ENCODE data around the gene TBRG4. TPM values are rescaled to one million over a fixed set of nuclear protein-coding genes. Genes with fewer than 3 reads are reported as not detected.
A peak's percentile ranks its signal among the peaks of the same experiment; 100 is the strongest.
"Not testable (repeated sequence)": the region's sequence is repeated elsewhere in the genome, so short reads cannot be mapped to it uniquely, and the experiment has no call there.

The TBRG4 gene
- polyA plus RNA-seq, 1 donor from 2014 or later, result 50.5 TPM

GRCh38 chr7:45114926-45115325 lies 3.4 kb upstream of the TBRG4 start:
- H3K4me1 Mint-ChIP-seq, result peaks cover 9 to 15% (median 13%) of the 10 kb centered on the region in 3 donors
- no peak overlapping the region for H3K27ac Mint-ChIP-seq
- H3K4me3 Mint-ChIP-seq, result no peak overlapping the region
- no peaks in the 10 kb centered on the region for H3K9me3 Mint-ChIP-seq
- peaks cover 4% of the 10 kb centered on the region for H3K36me3 Mint-ChIP-seq
- no peaks in the 10 kb centered on the region for H3K27me3 Mint-ChIP-seq

DNA sequence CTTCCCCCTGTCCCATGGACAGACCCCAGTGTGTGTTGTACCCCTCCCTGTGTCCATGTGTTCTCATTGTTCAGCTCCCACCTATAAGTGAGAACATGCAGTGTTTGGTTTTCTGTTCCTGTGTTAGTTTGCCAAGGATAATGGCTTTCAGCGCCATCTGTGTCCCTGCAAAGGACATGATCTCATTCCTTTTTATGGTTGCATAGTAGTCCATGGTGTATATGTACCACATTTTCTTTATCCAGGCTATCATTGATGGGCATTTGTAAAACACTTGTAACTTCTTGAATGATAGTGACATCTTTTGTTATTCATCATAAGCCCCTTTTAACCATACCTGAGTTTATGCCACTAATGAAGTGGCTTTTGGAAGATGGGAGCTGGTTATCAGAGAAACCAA lies 2.8 kb upstream of the TBRG4 start:
- peaks cover 10 to 16% (median 14%) of the 10 kb centered on the region in 3 donors for H3K4me1 Mint-ChIP-seq
- H3K9me3 Mint-ChIP-seq, H3K27ac Mint-ChIP-seq, H3K36me3 Mint-ChIP-seq, H3K27me3 Mint-ChIP-seq: not testable (repeated sequence)
- peak overlapping the region in 2 of 4 donors; percentile 5 to 17 for H3K4me3 Mint-ChIP-seq

- H3K27ac Mint-ChIP-seq, result peak overlapping the region; percentile 83 to 88 (median 86)
- no peaks in the 10 kb centered on the region for H3K27me3 Mint-ChIP-seq
- H3K9me3 Mint-ChIP-seq, result no peaks in the 10 kb centered on the region
- H3K4me1 Mint-ChIP-seq, result peaks cover 15 to 26% (median 19%) of the 10 kb centered on the region in 3 donors
- peak overlapping the region; percentile 67 to 99 (median 88) for H3K4me3 Mint-ChIP-seq
- H3K36me3 Mint-ChIP-seq, result peaks cover 4% of the 10 kb centered on the region
These were observed 1.2 kb upstream of the TBRG4 start for GRCh38 chr7:45112648-45113047.

DNA sequence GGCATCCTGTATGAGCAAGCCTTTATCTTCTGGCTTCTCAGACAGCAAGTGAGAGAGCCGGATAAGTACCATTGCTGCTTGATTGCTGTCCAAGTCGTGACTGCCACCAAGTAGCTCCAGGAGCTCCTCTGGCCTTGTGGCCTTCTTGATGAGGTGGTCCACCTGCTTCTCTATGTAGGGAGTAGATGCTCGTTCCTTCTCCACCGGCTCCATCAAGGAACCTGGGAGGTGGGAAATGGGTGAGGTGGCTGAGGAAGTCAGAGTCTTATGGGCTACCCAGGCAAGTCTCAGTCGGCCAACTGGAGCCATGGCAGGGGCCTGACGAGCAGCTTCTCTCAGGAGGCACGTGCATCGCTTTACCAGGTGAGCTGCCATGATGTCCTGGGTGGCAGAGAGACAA lies 2.6 kb downstream of the TBRG4 start:
- peak overlapping the region in 2 of 4 donors; percentile 30 to 43 for H3K4me3 Mint-ChIP-seq
- H3K4me1 Mint-ChIP-seq, result peaks cover 18 to 30% (median 25%) of the 10 kb centered on the region in 3 donors

DNA sequence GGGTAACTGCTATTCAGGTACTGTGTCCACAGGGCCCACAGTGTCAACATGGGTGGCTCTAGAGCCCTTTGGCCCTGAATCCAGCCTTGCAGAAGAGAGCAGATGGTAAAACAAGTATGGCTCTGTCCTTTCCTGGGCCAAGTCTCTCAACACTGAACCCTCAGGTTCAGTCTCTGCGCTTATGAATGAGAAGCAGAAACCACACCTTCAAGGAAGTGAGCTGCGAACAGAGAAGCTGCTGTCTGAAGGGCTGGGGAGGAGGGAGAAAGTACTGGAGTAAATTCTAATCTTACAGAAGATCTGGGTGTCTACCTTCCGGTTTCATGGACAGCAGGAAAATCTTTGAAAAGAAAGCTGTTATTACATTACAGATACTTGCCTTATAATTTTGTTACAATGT lies 4.1 kb downstream of the TBRG4 start:
- H3K4me1 Mint-ChIP-seq, result peaks cover 18 to 28% (median 20%) of the 10 kb centered on the region in 3 donors
- no peaks in the 10 kb centered on the region for H3K27me3 Mint-ChIP-seq
- peak overlapping the region in 2 of 3 donors; percentile 53 to 65 for H3K27ac Mint-ChIP-seq
- H3K4me3 Mint-ChIP-seq, result no peak overlapping the region
- H3K9me3 Mint-ChIP-seq, result no peaks in the 10 kb centered on the region
- peaks cover 2% of the 10 kb centered on the region for H3K36me3 Mint-ChIP-seq

More for the DNA sequence above, 2.6 kb downstream of the TBRG4 start:
- no peaks in the 10 kb centered on the region for H3K9me3 Mint-ChIP-seq
- no peaks in the 10 kb centered on the region for H3K27me3 Mint-ChIP-seq
- H3K36me3 Mint-ChIP-seq, result peaks cover 4% of the 10 kb centered on the region
- H3K27ac Mint-ChIP-seq, result no peak overlapping the region

DNA sequence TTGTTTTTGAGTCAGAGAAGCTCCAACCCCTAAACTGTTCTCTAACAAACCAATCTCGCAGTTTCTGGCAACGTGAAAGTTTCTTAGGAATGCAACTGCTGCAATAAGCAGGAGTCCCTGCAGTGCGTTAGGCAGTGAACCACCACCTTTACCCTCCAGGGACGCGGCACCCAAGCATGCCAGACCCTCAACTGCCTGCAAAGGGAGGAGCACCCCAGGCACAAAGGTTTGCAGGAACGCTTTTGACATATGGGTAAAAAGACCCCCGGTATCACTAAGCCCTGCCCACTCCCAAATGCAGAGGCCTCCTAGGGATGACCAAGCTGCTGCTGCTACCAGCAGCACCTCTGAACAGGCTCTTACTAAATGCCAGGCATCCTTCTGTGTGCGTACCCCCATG lies 4.7 kb downstream of the TBRG4 start:
- Mint-ChIP-seq H3K4me3 (no peak overlapping the region), H3K4me1 (peaks cover 18 to 27% (median 19%) of the 10 kb centered on the region in 3 donors), H3K9me3 (no peaks in the 10 kb centered on the region), H3K27me3 (no peaks in the 10 kb centered on the region), H3K27ac (no peak overlapping the region), H3K36me3 (peaks cover 2% of the 10 kb centered on the region)

- Mint-ChIP-seq H3K36me3 (no peaks in the 10 kb centered on the region), H3K27ac (no peak overlapping the region)
These were observed 5.8 kb downstream of the TBRG4 start for GRCh38 chr7:45105588-45106188.

GRCh38 chr7:45104844-45105587 lies 6.5 kb downstream of the TBRG4 start:
- Mint-ChIP-seq H3K27me3 (no peaks in the 10 kb centered on the region), H3K4me1 (peaks cover 10 to 18% (median 10%) of the 10 kb centered on the region in 3 donors), H3K9me3 (no peaks in the 10 kb centered on the region), H3K4me3 (no peak overlapping the region), H3K36me3 (no peaks in the 10 kb centered on the region), H3K27ac (peak overlapping the region in 1 of 3 donors; percentile 57)

More at GRCh38 chr7:45105588-45106188, 5.8 kb downstream of the TBRG4 start:
- Mint-ChIP-seq H3K4me1 (peaks cover 13 to 23% (median 14%) of the 10 kb centered on the region in 3 donors), H3K4me3 (no peak overlapping the region), H3K27me3 (no peaks in the 10 kb centered on the region), H3K9me3 (no peaks in the 10 kb centered on the region)

DNA sequence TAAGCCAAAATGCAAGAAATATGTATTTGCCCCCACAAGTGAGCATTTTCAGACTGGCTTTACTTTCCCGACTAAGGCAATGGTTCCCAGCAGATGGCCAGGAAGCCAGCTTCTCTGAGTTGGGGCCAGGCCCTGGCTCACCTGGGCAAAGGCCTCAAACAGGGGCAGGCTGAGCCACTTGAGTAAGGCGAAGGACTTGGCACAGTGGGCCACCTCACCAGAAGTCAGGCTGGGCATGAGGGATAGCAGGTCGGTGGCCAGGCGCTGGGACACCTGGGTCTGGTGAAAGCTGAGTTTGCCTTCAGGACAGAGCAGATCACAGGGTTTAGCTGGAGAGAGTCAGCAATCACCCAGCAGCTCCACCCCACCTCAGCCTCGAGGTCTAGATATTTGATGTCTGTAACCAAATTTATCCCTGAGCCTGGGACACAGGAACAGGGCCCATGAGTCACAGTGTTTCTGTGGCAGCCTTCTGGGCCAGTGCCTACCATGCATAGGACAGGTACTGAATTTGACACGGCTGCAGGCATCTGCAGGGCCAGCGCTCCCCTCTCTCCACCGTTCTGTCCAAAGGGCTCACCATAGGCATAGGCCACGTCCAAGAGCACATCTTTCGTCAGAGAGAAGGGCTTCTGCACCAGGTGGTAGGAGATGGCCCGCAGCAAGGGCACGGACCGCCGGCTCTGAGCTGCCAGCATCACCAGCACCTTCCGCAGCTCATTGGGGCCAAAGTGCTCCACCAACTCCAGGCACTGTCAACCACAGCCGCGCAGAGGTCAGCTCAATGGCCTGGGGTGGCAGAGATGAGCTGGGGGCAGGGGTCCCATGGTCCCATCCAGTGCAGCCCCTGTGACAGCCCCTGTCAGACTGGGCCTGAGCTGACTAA lies 7.3 kb downstream of the TBRG4 start:
- Mint-ChIP-seq H3K27ac (peak overlapping the region in 1 of 3 donors; percentile 57), H3K9me3 (no peaks in the 10 kb centered on the region), H3K4me1 (peaks cover 8 to 16% (median 9%) of the 10 kb centered on the region in 3 donors)

DNA sequence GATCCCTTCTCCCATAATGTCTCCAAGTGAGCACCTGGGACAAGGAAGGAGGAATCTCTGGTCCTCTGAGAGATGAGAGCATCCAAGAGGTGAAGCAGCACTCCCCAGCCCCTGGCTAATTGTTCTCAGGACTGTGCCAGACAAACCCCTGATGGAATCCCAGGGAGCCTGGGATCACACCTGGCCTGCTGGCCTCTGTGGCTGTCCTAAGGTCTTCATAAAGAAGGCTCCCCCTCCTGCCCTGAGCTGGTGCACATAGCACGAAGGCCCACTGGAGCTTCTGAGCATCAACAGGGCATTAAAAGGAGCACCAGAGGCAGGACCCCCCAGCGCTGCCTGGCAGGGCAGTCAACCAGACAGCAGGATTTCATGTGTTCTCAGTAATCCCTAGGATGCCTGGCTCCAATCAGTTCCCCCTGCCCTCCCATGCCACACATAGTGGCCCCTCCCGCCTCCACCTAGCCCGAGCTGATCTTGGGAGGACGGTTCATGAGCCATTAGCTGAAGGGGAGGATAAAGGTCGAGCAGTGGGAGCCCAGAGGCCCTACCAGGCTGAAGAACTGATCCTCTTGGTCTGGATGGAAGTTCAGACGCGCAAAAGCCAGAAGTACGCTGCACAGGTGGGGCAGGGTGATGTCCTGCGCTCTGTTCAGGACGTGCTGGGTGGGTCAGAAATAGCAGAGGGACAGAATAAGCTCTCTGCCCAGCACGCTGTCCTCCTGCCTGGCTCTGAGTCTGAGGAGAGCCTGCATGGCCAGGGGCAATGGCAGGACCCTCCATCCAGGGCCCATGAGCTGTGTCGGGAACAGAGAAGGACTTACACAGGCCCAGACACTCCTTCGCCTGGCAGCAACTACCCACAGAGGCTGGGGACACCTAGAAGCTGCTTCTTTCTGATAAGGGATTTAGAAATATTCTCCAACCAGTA lies 8.4 kb downstream of the TBRG4 start:
- no peaks in the 10 kb centered on the region for H3K27me3 Mint-ChIP-seq
- H3K9me3 Mint-ChIP-seq, result no peaks in the 10 kb centered on the region
- peaks cover 7 to 9% (median 9%) of the 10 kb centered on the region in 3 donors for H3K4me1 Mint-ChIP-seq
- H3K27ac Mint-ChIP-seq, result no peak overlapping the region
- H3K36me3 Mint-ChIP-seq, result no peaks in the 10 kb centered on the region
- H3K4me3 Mint-ChIP-seq, result no peak overlapping the region

More for the DNA sequence above, 7.3 kb downstream of the TBRG4 start:
- Mint-ChIP-seq H3K36me3 (no peaks in the 10 kb centered on the region), H3K27me3 (no peaks in the 10 kb centered on the region), H3K4me3 (no peak overlapping the region)

DNA sequence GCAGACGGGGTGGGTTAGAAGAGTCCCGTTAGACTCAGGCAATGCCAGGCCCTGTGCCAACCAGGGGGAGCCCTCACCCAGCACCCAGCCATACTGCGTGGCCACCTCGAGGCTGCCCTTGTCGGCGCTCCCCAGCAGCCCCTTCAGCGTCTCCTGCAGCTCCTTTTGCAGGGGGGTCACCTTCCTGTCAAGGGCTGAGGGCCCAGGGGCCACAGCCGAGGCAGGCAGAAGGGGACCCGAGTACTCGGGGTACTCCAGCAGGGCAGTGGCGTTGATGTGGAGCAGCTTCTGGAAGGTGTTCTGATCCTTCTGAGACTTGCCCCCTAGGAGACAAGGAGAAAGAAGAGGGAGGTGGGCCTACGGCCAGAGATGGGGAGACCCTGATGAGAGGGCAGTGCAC lies 9.7 kb downstream of the TBRG4 start:
- no peaks in the 10 kb centered on the region for H3K4me1 Mint-ChIP-seq
- H3K36me3 Mint-ChIP-seq, result no peaks in the 10 kb centered on the region
- no peak overlapping the region for H3K27ac Mint-ChIP-seq
- no peaks in the 10 kb centered on the region for H3K27me3 Mint-ChIP-seq
- H3K4me3 Mint-ChIP-seq, result no peak overlapping the region
- H3K9me3 Mint-ChIP-seq, result no peaks in the 10 kb centered on the region

- Mint-ChIP-seq H3K4me1 (no peaks in the 10 kb centered on the region), H3K9me3 (no peaks in the 10 kb centered on the region), H3K36me3 (no peaks in the 10 kb centered on the region), H3K27ac (no peak overlapping the region), H3K27me3 (no peaks in the 10 kb centered on the region), H3K4me3 (no peak overlapping the region)
These were observed 10.6 kb downstream of the TBRG4 start for GRCh38 chr7:45100761-45101480.

GRCh38 chr7:45099891-45100760 lies 11.4 kb downstream of the TBRG4 start:
- Mint-ChIP-seq H3K4me3 (no peak overlapping the region), H3K4me1 (no peaks in the 10 kb centered on the region), H3K9me3 (no peaks in the 10 kb centered on the region), H3K27me3 (no peaks in the 10 kb centered on the region), H3K36me3 (no peaks in the 10 kb centered on the region), H3K27ac (peak overlapping the region in 1 of 3 donors; percentile 53)
